ENCODE data around the gene COX8C.
"Not testable (repeated sequence)": the region's sequence is repeated elsewhere in the genome, so short reads cannot be mapped to it uniquely, and the experiment has no call there.

DNA sequence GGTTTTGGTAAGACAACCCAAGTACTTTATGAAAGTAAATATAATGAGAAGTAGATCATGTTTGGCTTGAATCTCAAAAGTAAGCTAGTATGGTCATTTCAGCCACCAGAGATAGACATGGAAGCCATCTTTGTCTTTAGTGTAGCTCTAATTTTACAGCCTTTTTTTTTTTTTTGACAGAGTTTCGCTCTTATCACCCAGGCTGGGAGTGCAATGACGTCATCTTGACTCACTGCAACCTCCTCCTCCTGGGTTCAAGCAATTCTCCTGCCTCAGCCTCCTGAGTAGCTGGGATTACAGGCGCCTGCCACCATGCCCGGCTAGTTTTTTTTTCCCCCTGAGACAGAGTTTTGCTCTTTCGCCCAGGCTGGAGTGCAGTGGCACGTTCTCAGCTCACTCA lies 7.9 kb downstream of the COX8C start:
- TF ChIP-seq, protein P1, sequence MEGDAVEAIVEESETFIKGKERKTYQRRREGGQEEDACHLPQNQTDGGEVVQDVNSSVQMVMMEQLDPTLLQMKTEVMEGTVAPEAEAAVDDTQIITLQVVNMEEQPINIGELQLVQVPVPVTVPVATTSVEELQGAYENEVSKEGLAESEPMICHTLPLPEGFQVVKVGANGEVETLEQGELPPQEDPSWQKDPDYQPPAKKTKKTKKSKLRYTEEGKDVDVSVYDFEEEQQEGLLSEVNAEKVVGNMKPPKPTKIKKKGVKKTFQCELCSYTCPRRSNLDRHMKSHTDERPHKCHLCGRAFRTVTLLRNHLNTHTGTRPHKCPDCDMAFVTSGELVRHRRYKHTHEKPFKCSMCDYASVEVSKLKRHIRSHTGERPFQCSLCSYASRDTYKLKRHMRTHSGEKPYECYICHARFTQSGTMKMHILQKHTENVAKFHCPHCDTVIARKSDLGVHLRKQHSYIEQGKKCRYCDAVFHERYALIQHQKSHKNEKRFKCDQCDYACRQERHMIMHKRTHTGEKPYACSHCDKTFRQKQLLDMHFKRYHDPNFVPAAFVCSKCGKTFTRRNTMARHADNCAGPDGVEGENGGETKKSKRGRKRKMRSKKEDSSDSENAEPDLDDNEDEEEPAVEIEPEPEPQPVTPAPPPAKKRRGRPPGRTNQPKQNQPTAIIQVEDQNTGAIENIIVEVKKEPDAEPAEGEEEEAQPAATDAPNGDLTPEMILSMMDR (IDR thresholded peaks at IDR 0.05), result not testable (repeated sequence)
- not testable (repeated sequence) for TF ChIP-seq POLR2A (IDR thresholded peaks at IDR 0.05)
